ENCODE results near the gene SCUBE1. TPM values are rescaled to one million over a fixed set of nuclear protein-coding genes. Genes with fewer than 3 reads are reported as not detected.

SCUBE1 gene
- total RNA-seq, 4 donors from 2014 or later: 33.3 to 109 (median 66.3) TPM

- 81% methylated on average over 11 of the region's 13 CpGs for WGBS
- peaks cover 14 to 19% (median 16%) of the 10 kb centered on the region in 4 donors for H3K4me1 ChIP-seq
- TF ChIP-seq POLR2A (IDR thresholded peaks at IDR 0.05; ENCODE audit: low read depth) (no peak), CTCF (IDR thresholded peaks at IDR 0.05) (no peak), EP300 (IDR thresholded peaks at IDR 0.05) (no peak), POLR2AphosphoS5 (IDR thresholded peaks at IDR 0.05) (no peak)
- H3K36me3 ChIP-seq: no peaks in the 10 kb centered on the region
- H3K27me3 ChIP-seq: peaks cover 0 to 47% (median 0%) of the 10 kb centered on the region in 4 donors
- DNase-seq (ENCODE audit: extremely low spot score): no peak
- intact Hi-C loops (cut with DNase I): no loop called here
- H3K4me3 ChIP-seq: no peak overlapping the region
- H3K27ac ChIP-seq (replicated peaks in 1 of 4): no peak overlapping the region
- no peaks in the 10 kb centered on the region for H3K9me3 ChIP-seq
These were observed 75.1 kb downstream of the SCUBE1 start for GRCh38 chr22:43267981-43268660.

- H3K27ac ChIP-seq (replicated peaks in 1 of 4): no peak overlapping the region
- intact Hi-C loops (cut with DNase I): no loop called here
- H3K4me1 ChIP-seq: peaks cover 14 to 21% (median 16%) of the 10 kb centered on the region in 4 donors
- H3K27me3 ChIP-seq: peaks cover 0 to 40% (median 0%) of the 10 kb centered on the region in 4 donors
- no peaks in the 10 kb centered on the region for H3K9me3 ChIP-seq
- TF ChIP-seq POLR2A (IDR thresholded peaks at IDR 0.05; ENCODE audit: low read depth): no peak
- no peak for TF ChIP-seq CTCF (IDR thresholded peaks at IDR 0.05)
- TF ChIP-seq POLR2AphosphoS5 (IDR thresholded peaks at IDR 0.05): no peak
- no peak for TF ChIP-seq EP300 (IDR thresholded peaks at IDR 0.05)
- DNase-seq (ENCODE audit: extremely low spot score): no peak
- no peak overlapping the region for H3K4me3 ChIP-seq
- peaks cover 0 to 3% (median 0%) of the 10 kb centered on the region in 4 donors for H3K36me3 ChIP-seq
- 93% methylated on average over 8 of the region's 13 CpGs for WGBS
These were observed 75.7 kb downstream of the SCUBE1 start for GRCh38 chr22:43267332-43267980.

GRCh38 chr22:43266076-43266475 lies 77.1 kb downstream of the SCUBE1 start:
- peaks cover 0 to 37% (median 0%) of the 10 kb centered on the region in 4 donors for H3K27me3 ChIP-seq
- H3K4me1 ChIP-seq: peaks cover 14 to 21% (median 16%) of the 10 kb centered on the region in 4 donors
- no peak overlapping the region for H3K4me3 ChIP-seq
- intact Hi-C loops (cut with DNase I): no loop called here
- no peak overlapping the region for H3K27ac ChIP-seq (replicated peaks in 1 of 4)
- no peaks in the 10 kb centered on the region for H3K9me3 ChIP-seq
- no peak for DNase-seq (ENCODE audit: extremely low spot score)
- peaks cover 0 to 5% (median 1%) of the 10 kb centered on the region in 4 donors for H3K36me3 ChIP-seq
- WGBS: 86% methylated on average over 9 of the region's 9 CpGs
- TF ChIP-seq POLR2A (IDR thresholded peaks at IDR 0.05; ENCODE audit: low read depth) (no peak), POLR2AphosphoS5 (IDR thresholded peaks at IDR 0.05) (no peak), EP300 (IDR thresholded peaks at IDR 0.05) (no peak), CTCF (IDR thresholded peaks at IDR 0.05) (no peak)

- no peak for DNase-seq (ENCODE audit: extremely low spot score)
- TF ChIP-seq POLR2AphosphoS5 (IDR thresholded peaks at IDR 0.05) (peak in 1 of 2 donors; percentile 7), CTCF (IDR thresholded peaks at IDR 0.05) (no peak), POLR2A (IDR thresholded peaks at IDR 0.05; ENCODE audit: low read depth) (no peak), EP300 (IDR thresholded peaks at IDR 0.05) (no peak)
- H3K27ac ChIP-seq (replicated peaks in 1 of 4): no peak overlapping the region
- H3K4me3 ChIP-seq: no peak overlapping the region
- intact Hi-C loops (cut with DNase I): no loop called here
- H3K9me3 ChIP-seq: no peaks in the 10 kb centered on the region
- H3K36me3 ChIP-seq: peaks cover 0 to 13% (median 4%) of the 10 kb centered on the region in 4 donors
- 25% methylated on average over 23 of the region's 27 CpGs for WGBS
- peaks cover 0 to 27% (median 0%) of the 10 kb centered on the region in 4 donors for H3K27me3 ChIP-seq
- peaks cover 14 to 21% (median 16%) of the 10 kb centered on the region in 4 donors for H3K4me1 ChIP-seq
These were observed 79.3 kb downstream of the SCUBE1 start for GRCh38 chr22:43263645-43264514.
